Measurements from ENCODE around the gene PLPP2.

PLPP2 gene

GRCh38 chr19:288911-289310 lies 2.3 kb downstream of the PLPP2 start:
- no peaks in the 10 kb centered on the region for H3K4me1 ChIP-seq (ENCODE audit: low read length)
- H3K36me3 ChIP-seq (replicated peaks; ENCODE audit: insufficient read depth, low read length) = no peaks in the 10 kb centered on the region
- no peak for DNase-seq
- no peaks in the 10 kb centered on the region for H3K9me3 ChIP-seq (replicated peaks; ENCODE audit: insufficient read depth, low read length)
- H3K4me3 ChIP-seq (ENCODE audit: low read length) = no peak overlapping the region
- no peaks in the 10 kb centered on the region for H3K9me2 ChIP-seq (replicated peaks; ENCODE audit: insufficient read depth, low read length)
- no peak overlapping the region for H3K9ac ChIP-seq (ENCODE audit: low read length)
- no peaks in the 10 kb centered on the region for H4K20me1 ChIP-seq (ENCODE audit: insufficient read depth, low read length)
- H3K4me2 ChIP-seq (ENCODE audit: low read depth, low read length) = no peak overlapping the region
- H3K79me2 ChIP-seq (ENCODE audit: low read length) = no peaks in the 10 kb centered on the region
- no peaks in the 10 kb centered on the region for H3F3A ChIP-seq (ENCODE audit: insufficient read depth, low read length)
- no peak overlapping the region for H2AFZ ChIP-seq (ENCODE audit: low read length)
- H3K27me3 ChIP-seq (replicated peaks; ENCODE audit: insufficient read depth, low read length) = peaks cover 76% of the 10 kb centered on the region
- TF ChIP-seq EZH2phosphoT487 (IDR thresholded peaks at IDR 0.05; ENCODE audit: low read length) (no peak), EZH2 (optimal IDR thresholded peaks at IDR 0.05; ENCODE audit: low read depth, low read length) (no peak)
- TF ChIP-seq, protein P1, sequence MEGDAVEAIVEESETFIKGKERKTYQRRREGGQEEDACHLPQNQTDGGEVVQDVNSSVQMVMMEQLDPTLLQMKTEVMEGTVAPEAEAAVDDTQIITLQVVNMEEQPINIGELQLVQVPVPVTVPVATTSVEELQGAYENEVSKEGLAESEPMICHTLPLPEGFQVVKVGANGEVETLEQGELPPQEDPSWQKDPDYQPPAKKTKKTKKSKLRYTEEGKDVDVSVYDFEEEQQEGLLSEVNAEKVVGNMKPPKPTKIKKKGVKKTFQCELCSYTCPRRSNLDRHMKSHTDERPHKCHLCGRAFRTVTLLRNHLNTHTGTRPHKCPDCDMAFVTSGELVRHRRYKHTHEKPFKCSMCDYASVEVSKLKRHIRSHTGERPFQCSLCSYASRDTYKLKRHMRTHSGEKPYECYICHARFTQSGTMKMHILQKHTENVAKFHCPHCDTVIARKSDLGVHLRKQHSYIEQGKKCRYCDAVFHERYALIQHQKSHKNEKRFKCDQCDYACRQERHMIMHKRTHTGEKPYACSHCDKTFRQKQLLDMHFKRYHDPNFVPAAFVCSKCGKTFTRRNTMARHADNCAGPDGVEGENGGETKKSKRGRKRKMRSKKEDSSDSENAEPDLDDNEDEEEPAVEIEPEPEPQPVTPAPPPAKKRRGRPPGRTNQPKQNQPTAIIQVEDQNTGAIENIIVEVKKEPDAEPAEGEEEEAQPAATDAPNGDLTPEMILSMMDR (IDR thresholded peaks at IDR 0.05; ENCODE audit: low read length) = no peak
- no peak overlapping the region for H3K27ac ChIP-seq (ENCODE audit: low read length)

DNA sequence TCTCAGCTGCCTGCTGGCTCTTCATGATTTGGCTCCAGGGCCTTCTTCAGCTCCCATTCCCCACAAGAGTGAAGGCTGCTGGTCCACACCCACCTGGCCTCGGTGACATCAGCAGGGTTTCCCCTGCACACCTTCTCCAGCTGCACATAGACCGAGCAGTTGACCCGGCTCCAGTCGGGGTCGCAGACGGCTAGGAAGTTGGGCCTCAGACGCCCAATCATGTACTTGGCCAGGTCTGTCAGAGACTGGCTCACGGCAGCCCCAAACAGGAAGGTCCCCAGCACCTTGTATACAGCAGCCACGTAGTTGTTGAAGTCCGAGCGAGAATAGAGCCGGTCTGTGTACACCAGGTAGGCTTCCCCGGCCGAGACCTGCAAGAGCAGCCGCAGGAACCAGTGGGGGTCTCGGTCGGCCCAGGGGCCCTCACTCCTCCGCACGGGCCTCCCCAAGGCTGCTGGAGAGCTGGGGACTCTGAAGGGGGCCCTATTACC lies 3.8 kb downstream of the PLPP2 start:
- Histone ChIP-seq H3K4me1 (ENCODE audit: low read length) (peaks cover 5% of the 10 kb centered on the region; the same call in 1 of the 2 replicates), H3K9me2 (replicated peaks; ENCODE audit: insufficient read depth, low read length) (no peaks in the 10 kb centered on the region), H3K4me2 (ENCODE audit: low read depth, low read length) (no peak overlapping the region), H2AFZ (ENCODE audit: low read length) (no peak overlapping the region), H3K27ac (ENCODE audit: low read length) (no peak overlapping the region), H4K20me1 (ENCODE audit: insufficient read depth, low read length) (no peaks in the 10 kb centered on the region), H3K9me3 (replicated peaks; ENCODE audit: insufficient read depth, low read length) (no peaks in the 10 kb centered on the region), H3F3A (ENCODE audit: insufficient read depth, low read length) (no peaks in the 10 kb centered on the region), H3K27me3 (replicated peaks; ENCODE audit: insufficient read depth, low read length) (peaks cover 76% of the 10 kb centered on the region), H3K4me3 (ENCODE audit: low read length) (no peak overlapping the region), H3K9ac (ENCODE audit: low read length) (no peak overlapping the region), H3K79me2 (ENCODE audit: low read length) (no peaks in the 10 kb centered on the region), H3K36me3 (replicated peaks; ENCODE audit: insufficient read depth, low read length) (no peaks in the 10 kb centered on the region)
- DNase-seq = no peak
- TF ChIP-seq EZH2 (optimal IDR thresholded peaks at IDR 0.05; ENCODE audit: low read depth, low read length) (no peak), EZH2phosphoT487 (IDR thresholded peaks at IDR 0.05; ENCODE audit: low read length) (no peak)
- TF ChIP-seq, protein P1 (IDR thresholded peaks at IDR 0.05; ENCODE audit: low read length) = no peak

GRCh38 chr19:283395-283794 lies 7.8 kb downstream of the PLPP2 start:
- no peak for DNase-seq
- Histone ChIP-seq H3K36me3 (replicated peaks; ENCODE audit: insufficient read depth, low read length) (no peaks in the 10 kb centered on the region), H2AFZ (ENCODE audit: low read length) (no peak overlapping the region), H3K4me1 (ENCODE audit: low read length) (peaks cover 6% of the 10 kb centered on the region; the same call in 1 of the 2 replicates), H3K79me2 (ENCODE audit: low read length) (no peaks in the 10 kb centered on the region), H3F3A (ENCODE audit: insufficient read depth, low read length) (no peaks in the 10 kb centered on the region), H4K20me1 (ENCODE audit: insufficient read depth, low read length) (no peaks in the 10 kb centered on the region), H3K4me2 (ENCODE audit: low read depth, low read length) (no peak overlapping the region), H3K27ac (ENCODE audit: low read length) (no peak overlapping the region), H3K9ac (ENCODE audit: low read length) (no peak overlapping the region), H3K9me2 (replicated peaks; ENCODE audit: insufficient read depth, low read length) (no peaks in the 10 kb centered on the region), H3K27me3 (replicated peaks; ENCODE audit: insufficient read depth, low read length) (peaks cover 87% of the 10 kb centered on the region), H3K9me3 (replicated peaks; ENCODE audit: insufficient read depth, low read length) (no peaks in the 10 kb centered on the region), H3K4me3 (ENCODE audit: low read length) (no peak overlapping the region)
- no peak for TF ChIP-seq EZH2phosphoT487 (IDR thresholded peaks at IDR 0.05; ENCODE audit: low read length)
- no peak for TF ChIP-seq EZH2 (optimal IDR thresholded peaks at IDR 0.05; ENCODE audit: low read depth, low read length)
- TF ChIP-seq, protein P1 (IDR thresholded peaks at IDR 0.05; ENCODE audit: low read length) = no peak
